Adrenal gland (tissue), 5 donors: ENCODE data around the gene CLEC18A.
"Not testable (repeated sequence)": the region's sequence is repeated elsewhere in the genome, so short reads cannot be mapped to it uniquely, and the experiment has no call there.

Experiments
- CTCF ChIP-seq, 6 experiments: fragments of 450-650 bp in 4 of 6; fragments of 200-600 bp in 2 of 6; sonication (generic) in 1 of 6; IDR thresholded peaks; 1 replicate in 5 of 6; 2 replicates in 1 of 6; pipeline versions ENCODE4 v1.5.1 to v1.8.0; 2016 to 2021; ENCODE audit warnings: antibody characterized with exemption in 6 of 6, mild to moderate bottlenecking in 2 of 6, moderate library complexity in 1 of 6
- POLR2A ChIP-seq, 2 donors: fragments of 450-650 bp; IDR thresholded peaks; one replicate each; pipeline ENCODE4 v1.6.1; 2017; ENCODE audit warnings: antibody characterized with exemption in 2 of 2, mild to moderate bottlenecking in 2 of 2, moderate library complexity in 1 of 2
- donor health status: DM: no; HTN: no; CAD: no.

DNA sequence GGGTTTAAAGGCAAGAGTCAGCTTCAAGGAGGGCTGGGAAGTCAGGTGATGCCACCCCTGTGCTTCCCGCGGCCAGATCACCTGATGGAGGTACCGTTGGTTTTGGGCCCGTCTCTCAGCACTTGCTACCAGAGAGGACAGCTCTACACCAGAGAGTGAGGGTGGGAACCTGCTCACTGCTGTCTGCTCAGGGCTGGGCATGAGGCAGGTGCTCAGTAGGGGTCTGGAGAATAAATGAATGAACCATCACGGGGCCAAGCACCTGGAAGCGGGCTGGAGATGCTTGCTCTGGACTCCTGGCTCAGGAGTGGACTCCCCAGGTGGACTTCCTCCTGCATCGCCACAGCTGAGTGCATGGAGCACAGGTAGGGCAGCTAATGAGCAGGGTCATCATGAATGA is 21.0 kb downstream of the CLEC18A start:
- TF ChIP-seq CTCF, POLR2A (IDR thresholded peaks at IDR 0.05): not testable (repeated sequence)
